GM19023 (cell line): Measurements from ENCODE around the gene CDH15.
A peak's percentile ranks its signal among the peaks of the same experiment; 100 is the strongest.
"Not testable (repeated sequence)": the region's sequence is repeated elsewhere in the genome, so short reads cannot be mapped to it uniquely, and the experiment has no call there.

ENCODE experiments used
- ATAC-seq: cut with Tn5 transposase; IDR thresholded peaks from one replicate; pipeline ENCODE4 v1.9.1; 2021; ENCODE audit warnings: mild to moderate bottlenecking, moderate library complexity; ENCODE audit not compliant: unreplicated experiment

Gene CDH15

GRCh38 chr16:89155851-89156739, 15.5 kb upstream of the CDH15 start:
- no peak for ATAC-seq

DNA sequence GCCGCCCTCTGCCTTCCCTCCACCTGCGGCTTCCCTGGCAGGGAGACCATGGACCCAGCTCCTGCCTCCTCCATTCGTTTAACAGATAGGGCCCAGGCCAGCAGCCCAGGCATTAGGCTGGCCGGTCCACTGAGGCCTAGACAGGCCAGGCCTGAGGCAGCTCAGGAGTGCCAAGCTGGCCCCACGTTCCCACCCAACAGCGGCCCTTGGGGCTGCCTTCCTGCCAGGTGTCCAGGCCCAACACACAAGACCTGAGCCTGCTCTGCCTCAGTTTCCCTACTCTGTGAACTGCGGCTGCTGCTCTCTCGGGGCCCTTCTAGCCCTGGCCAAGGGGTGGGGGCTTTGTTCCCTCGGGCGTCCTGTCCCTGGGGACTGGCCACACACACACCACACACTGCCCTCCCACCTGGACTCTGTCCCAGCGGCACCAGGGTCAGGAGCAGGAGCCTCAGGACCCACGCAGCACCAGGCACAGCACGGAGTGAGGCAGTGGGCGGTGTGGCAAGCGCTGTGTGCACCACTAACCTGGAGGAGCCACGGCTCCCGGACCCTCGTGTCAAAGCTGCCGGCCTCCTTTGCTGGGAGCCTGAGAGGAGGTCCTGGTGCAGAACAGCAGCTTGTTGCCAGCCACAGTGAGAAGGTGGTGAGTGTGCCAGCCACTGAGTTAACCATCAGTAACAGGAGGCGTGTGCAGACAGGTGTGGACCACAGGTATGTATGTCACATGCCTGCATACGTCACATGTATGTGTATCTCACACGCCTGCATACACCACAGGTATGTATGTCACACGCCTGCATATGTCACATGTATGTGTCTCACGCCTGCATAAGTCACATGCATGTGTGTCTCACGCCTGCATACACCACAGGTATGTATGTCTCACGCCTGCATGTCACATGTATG, 14.6 kb upstream of the CDH15 start:
- ATAC-seq, result no peak

- no peak for ATAC-seq
These were observed 13.8 kb upstream of the CDH15 start for GRCh38 chr16:89157778-89158177.

DNA sequence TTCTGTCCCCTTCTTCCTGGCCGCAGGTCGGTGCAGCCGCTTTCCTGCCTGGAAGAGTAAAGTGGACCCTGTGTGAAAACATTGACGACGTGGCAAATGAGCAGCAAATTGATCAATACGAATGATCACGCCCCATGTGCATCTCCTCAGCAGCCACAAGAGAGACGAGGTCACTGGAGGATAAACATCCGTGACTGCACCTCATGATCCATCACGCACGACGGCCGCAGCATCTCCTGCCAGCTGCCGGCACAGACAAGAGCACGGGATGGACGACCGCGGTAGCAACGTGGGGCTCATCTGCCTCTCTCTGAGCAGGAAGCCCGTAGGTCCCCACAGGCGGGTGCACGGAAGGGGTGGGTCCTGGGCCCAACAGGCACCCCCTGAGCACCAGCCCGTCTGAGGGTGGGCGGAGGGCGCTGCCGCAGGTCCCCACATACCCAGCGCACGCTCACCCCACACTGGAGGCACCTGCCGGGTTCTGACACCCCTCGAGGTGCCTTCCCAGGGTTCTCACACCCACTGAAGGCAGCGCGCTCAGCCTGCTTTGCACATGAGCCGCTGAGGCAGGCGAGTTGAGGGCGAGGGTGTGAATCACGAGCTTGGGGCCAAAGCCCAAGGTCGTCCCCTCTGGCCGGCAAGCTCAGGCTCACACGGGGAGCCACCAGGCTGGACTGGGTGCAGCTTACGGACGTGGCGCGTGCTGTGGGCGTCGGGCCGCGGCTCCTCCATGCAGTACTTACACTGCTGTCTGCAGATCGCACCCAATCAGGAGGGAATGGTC, 12.3 kb upstream of the CDH15 start:
- no peak for ATAC-seq

- ATAC-seq, result no peak
These were observed 11.6 kb upstream of the CDH15 start for GRCh38 chr16:89159850-89160354.

DNA sequence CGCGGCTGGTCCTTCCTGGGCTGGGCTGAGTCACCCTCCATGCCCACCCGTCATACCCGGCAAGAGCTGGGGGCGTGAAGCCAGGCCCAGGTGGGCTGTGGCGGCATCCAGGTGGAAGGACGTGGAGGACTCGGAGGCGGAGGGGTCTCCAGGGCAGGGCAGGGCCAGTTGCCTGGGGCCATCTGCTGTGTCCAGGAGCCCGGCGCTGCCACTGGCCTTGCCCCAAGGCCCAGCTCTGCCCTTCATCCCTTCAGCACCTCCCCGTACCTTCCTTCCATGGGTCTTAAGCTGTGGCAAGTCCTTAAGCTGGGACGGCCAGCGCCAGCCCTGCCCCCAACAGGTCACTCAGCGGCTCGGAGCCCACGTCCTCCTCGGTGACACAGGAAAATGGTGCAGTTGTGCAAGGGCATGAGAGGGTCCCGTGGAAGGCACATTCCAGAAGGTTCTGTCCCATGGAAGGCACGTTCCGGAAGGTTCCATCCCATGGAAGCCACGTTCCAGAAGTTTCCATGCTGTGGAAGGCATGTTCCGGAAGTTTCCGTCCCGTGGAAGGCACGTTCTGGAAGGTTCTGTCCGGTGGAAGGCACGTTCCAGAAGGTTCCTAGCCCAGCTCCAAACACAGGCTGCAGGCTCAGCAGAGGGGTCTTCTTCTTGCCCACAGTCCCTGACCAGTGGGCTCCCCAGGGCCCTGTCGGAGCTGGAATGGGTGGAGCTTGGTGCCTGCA, 10.4 kb upstream of the CDH15 start:
- ATAC-seq, result no peak

GRCh38 chr16:89161763-89162713, 9.5 kb upstream of the CDH15 start:
- no peak for ATAC-seq

DNA sequence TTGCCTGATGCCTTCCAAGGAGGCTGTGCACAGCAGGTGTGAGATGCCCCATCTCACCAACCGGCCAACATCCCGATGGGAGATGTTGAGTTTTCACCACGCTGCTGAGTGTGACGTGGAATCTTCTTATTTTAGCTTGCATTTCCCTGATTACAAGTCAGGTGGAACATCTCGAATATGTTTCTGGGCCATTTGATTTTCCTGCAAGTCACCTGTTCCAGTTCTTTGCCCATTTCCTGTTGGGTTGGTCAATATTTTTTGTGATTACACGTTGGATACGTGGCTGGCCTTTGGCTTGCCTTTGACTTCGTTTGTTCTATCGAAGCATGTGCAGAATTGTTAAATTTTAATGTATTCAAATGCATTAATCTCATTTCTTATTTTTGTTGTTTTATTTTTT, 8.3 kb upstream of the CDH15 start:
- ATAC-seq, result no peak

DNA sequence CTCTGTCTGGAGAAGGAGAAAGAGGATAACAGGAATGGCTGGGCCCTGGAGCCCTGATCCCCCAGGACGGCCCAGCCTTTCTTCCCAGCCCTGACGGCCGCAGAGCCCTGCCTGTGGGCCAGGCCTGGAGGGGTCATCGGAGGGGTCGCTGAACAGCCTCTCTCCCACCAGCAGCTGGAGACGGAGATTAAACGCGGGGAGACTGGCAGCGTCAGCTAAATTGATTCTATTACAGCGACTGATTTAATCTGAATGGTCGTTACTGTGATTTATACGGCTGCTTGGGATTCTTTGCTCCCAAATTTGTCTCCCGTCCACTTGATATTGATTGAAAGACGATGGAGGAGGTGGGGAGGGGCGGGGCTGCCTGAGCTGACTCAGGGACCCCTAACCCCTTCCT, 7.1 kb upstream of the CDH15 start:
- no peak for ATAC-seq

DNA sequence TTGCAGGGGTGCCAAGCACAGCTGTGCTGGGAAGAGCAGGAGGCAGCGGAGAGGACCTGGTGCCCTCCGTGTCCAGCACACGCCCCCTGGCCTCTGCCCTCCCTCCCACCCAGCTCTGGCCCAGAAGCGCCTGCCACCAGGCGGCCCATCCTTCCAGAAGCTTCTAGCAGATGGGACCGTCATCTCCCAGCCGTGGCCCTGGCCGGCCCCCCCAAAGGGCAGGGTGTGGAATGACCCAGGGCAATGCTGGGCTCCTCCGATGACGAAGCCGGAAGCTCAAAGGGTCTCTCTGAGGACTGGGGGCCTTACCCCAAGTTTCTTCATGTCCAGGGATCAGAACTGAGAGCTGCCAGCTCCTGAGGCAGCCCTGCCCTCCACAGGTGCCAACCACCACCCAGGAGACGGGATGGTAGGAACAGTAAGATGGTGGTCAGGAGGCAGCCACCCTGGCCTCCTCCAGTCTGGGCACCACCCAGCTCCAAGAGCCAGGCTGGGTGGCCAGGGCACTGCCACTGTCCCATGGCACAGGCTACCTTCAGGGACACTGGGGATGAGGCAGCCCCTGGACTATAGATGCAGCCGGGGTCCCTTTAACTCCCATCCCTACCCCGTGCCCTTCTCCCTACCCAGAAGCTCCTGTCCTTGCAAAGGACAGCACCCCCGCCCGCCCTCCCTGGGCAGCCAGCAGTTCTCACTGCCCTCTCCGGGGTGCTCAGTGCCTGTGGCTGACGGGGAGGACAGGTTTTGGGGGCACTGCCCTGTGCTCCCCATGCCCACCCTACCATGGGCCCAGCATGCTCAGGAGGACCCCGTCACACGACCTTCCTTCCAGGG, 6.5 kb upstream of the CDH15 start:
- no peak for ATAC-seq

GRCh38 chr16:89165681-89165979, 5.9 kb upstream of the CDH15 start:
- ATAC-seq, result not testable (repeated sequence)

DNA sequence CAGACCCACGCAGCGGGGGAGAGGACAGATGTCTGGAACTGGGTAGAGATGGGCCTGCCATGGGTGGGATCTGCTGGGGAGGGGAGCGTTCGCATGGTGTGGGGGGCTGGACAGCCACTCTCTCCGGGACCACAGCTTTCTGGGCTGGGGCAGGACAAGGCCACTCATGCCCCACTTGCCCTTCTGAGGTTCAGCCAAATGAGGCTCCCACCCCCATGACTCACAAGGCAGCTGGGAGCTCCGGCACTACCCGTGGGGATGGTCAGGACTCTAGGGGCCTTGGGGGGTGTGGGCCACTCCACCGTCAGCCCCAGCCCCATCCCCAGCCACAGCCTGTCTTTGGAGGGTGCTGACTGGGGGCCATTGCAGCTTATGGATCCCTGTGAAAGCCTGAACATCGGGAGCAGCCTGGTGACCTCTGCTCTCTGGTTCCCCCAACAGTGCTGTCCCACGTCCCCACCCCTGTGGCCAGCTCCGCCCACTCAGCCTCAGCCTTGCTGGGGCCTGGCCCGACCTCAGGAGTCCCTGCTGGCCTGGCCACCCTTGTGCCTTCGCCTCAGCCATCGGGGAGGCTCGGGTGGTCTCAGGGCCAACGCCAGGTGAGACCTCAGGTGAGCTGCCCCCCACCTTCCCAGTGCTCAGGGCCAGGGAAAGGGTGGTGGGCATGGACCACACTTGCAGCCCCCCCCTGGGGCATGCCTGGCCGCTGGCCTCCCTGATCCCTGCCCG, 4.7 kb upstream of the CDH15 start:
- no peak for ATAC-seq

- no peak for ATAC-seq
These were observed 4.1 kb upstream of the CDH15 start for GRCh38 chr16:89167425-89167941.

- no peak for ATAC-seq
These were observed 3.0 kb upstream of the CDH15 start for GRCh38 chr16:89168381-89169189.

DNA sequence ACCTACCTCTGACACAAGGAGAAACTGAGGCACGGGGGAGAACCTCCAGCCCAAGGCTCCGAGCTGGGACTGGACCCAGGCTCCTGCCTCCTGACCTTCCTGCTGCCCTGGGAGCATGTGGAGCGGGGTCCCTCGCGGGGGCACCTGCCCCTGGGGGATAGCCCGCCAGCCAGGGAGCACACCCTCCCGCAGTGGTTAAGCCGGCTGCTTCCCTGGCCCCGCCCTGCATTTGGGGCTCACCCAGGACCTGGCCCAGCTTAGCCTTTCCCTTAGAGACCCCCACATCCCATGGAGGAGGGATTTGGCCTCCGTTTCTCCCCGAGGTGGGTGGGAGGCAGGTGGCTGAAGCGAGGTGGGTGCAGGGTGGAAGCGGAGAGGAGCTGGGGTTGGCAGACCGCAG, 1.8 kb upstream of the CDH15 start:
- no peak for ATAC-seq

DNA sequence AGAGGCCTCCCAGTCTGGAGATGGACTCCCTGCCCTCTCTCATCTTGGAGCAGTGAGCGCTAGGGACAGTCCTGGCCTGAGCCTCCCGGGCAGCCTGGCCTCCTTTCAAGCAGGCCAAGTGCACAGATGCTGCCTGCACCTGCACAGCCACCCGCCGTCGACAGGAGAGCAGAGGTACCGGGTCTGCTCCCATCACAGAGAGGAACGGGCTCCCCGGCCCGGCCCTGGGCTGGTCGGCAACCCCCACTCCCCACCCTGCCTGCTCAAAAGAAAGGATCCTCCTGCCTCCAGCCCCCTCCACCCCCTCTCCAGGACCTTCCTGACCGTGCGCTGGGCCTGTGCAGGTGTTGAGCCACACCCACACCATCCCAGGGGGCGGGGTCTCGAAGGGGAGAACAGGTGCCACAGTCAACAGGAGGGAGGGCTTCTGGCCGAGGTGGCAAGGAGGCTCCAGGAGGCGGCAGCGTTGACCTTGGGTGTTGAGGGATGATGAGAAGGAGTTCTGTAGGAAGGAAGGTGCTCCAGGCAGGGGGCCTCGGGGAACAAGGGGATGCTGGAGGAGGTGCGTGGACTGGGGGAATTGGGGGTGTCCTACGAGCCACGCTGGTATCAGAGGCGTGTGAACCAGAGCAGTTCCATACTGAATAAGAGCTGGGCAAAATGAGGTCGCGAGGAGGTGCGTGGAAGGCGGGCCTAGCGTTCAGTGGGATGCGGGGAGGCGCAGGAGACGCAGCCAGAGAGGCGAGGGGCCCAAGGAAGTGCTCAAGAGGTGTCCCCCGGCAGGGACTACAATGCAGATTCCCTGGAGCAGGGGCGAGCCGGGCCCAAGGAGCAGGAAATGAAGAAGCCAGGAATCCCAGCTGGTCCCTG, 967 bp upstream of the CDH15 start:
- ATAC-seq, result peak; percentile 2
